GF-D8 (cell line): ENCODE data around the gene CLASP1.
"Not testable (repeated sequence)": the region's sequence is repeated elsewhere in the genome, so short reads cannot be mapped to it uniquely, and the experiment has no call there.

ENCODE experiments used
- DNase-seq: peaks from one replicate; lab custom pipeline; 2025; lab: John Stamatoyannopoulos, UW

The CLASP1 gene

GRCh38 chr2:121579309-121579708 lies 70.0 kb downstream of the CLASP1 start:
- DNase-seq, result no peak

GRCh38 chr2:121577381-121577780 lies 71.9 kb downstream of the CLASP1 start:
- DNase-seq, result peak; percentile 7

DNA sequence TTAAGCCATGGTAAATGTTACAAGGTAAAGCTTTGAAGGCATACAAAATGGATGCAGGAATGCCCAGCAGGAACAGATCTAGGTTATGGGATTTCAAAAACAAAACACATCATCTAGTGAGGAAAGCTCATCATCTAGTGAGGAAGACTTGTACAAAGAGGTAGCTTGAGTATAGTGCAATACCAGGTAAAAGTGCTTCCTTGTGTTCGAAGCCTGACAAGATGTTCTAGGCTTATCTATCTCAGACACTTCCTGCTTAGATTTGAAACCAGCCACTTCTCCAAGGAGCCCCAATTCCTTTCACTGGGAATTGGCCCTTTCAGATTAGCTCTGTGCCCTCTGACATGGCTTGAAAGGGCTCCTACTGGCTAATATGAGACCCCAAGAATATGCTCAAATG lies 73.0 kb downstream of the CLASP1 start:
- no peak for DNase-seq

- DNase-seq, result no peak
Measured at GRCh38 chr2:121575800-121576199, 73.5 kb downstream of the CLASP1 start.

DNA sequence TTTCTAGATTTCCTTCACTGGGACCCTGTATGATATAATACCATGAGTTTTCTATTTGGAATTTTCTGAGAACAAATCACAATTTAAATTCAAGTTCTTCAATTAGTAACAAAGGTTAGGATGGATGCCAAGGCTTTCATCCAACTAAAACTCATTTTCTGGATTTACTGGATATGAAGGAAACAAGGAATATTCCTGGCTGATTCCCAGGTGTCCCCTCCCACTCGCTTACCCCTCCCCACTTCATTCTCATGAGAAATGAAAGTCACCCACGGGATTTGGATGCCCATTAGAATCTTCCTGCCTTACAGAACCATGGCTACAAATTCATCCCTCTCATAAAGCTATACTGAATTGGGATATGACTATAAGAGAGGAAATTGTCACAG lies 78.6 kb downstream of the CLASP1 start:
- no peak for DNase-seq

DNA sequence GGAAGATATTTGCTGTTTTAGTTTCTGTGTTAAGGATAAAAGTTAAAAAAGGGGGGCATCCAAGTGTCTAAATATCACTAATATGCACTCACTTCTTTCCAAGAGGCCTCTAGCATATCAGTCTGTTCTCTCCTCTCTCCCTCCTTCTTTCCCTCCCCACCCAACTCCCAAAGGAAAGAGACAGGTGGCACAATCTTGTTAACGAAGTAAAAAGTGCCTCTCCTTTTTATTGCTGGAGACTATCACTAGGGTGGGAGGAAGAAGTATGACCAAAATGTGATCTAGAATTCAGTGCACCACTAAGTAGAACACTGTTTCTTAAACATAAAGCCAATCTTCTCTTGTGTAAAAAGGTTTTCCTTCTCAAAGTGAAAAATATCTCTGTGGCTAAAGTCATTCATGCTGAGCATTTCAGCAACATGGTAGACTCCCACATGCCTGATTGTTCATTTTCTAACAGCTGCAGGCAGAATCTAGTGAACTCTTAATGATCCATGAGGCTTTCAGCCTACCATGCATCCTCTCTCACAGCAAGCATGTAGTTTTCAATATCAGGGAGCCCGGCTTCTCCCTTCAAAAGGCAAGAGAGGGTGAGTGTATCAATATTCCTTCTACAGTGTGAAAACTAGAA lies 79.1 kb downstream of the CLASP1 start:
- no peak for DNase-seq

GRCh38 chr2:121567957-121568409 lies 81.3 kb downstream of the CLASP1 start:
- DNase-seq, result no peak

DNA sequence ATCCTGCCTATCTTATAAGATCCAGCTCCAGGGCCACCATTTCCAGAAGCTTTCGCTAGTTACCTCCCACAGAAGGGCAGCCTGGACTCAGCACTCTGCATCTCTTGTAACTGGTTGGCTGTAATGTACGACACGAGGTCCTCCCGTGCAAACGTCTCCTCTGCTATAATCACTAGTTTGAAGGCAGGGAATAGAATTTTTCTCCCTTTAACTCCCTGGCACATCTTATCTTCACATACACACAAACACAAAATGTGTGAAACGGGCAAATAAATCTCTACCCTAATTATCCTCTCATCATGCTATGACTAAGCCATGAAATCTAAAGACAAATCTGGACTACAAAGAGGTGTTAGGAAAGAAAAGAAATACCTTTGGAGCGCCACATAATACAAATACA lies 81.8 kb downstream of the CLASP1 start:
- DNase-seq, result no peak

- no peak for DNase-seq
Measured at GRCh38 chr2:121565389-121566250, 83.6 kb downstream of the CLASP1 start.

- no peak for DNase-seq
Measured at GRCh38 chr2:121564905-121565304, 84.4 kb downstream of the CLASP1 start.

DNA sequence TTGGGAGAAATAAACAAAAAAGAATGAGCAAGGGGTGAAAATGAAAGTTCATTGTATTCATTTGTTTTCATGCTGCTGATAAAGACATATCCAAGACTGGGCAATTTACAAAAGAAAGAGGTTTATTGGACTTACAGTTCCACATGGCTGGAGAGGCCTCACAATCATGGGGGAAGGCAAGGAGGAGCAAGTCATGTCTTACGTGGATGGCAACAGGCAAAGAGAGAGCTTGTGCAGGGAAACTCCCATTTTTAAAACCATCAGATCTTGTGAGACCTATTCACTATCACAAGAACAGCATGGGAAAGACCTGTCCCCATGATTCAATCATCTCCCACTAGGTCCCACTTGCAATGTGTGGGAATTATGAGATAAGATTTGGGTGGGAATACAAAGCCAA lies 85.5 kb downstream of the CLASP1 start:
- not testable (repeated sequence) for DNase-seq

DNA sequence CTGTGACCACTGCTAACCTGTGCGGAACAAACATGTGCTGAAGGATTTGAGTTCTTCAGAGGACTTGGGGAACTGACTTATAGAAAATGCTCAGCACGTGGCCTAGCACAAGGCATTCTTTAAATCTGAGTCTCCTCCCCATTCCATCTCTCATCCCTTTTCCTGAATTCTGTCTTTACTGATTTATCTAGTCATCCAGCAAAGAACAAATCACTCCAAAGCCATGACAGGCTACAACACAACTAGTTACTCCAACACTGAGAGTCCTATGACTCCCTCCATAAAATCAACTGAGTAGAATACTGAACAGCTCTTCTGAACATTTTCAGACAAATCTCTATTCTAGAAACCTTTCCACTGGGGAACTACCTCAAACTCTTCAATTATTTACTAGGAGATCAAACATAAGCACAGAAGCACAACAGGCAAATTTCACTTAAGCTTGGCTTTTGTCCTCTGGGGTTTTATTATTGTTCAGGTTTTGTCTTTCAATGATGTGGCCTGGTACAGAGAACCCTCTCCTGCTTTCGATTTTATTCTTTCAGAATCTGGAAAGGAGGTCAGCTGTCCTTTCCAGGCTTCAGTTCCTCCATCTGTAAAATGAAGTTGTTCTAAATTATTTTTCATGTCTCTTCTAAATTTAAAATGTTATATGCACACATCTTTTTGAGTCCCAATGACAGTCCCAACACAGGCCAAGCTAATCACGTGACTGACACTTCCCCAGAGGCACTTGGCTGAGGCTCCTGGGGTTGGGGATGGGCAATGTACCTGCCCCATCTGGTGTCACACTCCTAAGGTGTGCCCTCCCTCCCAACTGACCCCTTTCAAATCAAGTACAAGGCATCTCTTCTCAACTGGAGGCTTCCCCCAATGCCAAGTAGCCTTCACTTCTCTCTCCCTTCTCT lies 86.7 kb downstream of the CLASP1 start:
- no peak for DNase-seq

- DNase-seq, result no peak
Measured at GRCh38 chr2:121561617-121562268, 87.5 kb downstream of the CLASP1 start.

- no peak for DNase-seq
Measured at GRCh38 chr2:121558329-121558728, 90.9 kb downstream of the CLASP1 start.

GRCh38 chr2:121555008-121555407 lies 94.3 kb downstream of the CLASP1 start:
- DNase-seq, result no peak

- DNase-seq, result not testable (repeated sequence)
Measured at GRCh38 chr2:121552477-121553180, 96.6 kb downstream of the CLASP1 start.

DNA sequence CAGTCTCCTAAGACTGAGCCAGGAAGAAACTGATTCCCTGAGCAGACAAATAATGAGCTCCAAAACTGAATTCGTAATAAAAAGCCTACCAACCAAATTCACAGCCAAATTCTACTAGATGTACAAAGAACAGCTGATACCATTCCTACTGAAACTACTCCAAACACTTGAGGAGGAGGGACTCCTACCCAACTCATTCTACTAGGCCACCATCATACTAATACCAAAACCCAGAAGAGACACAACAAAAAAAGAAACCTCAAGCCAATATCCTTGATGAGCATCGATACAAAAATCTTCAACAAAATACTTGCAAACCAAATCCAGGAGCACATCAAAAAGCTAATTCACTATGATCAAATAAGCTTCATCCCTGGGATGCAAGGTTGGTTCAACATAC lies 98.6 kb downstream of the CLASP1 start:
- no peak for DNase-seq

GRCh38 chr2:121547646-121548045 lies 101.6 kb downstream of the CLASP1 start:
- DNase-seq, result no peak

DNA sequence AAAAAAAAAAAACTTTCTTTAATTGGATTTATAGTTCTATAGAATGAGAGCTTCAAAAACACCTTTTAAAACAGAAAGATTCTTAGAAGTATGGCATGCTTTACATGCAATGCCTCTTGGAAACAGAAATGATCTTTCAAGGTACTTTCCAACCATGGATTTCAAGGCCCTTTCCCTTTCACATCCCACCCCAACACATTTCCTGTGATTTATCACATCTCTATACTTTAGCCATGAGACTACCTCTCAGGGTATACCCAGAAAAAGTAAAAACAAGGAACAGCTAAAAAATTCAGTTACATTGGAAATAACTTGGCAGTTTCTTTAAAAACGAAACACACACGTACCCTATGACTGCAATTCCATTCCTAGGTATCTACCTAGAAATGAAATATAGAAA lies 103.3 kb downstream of the CLASP1 start:
- no peak for DNase-seq

DNA sequence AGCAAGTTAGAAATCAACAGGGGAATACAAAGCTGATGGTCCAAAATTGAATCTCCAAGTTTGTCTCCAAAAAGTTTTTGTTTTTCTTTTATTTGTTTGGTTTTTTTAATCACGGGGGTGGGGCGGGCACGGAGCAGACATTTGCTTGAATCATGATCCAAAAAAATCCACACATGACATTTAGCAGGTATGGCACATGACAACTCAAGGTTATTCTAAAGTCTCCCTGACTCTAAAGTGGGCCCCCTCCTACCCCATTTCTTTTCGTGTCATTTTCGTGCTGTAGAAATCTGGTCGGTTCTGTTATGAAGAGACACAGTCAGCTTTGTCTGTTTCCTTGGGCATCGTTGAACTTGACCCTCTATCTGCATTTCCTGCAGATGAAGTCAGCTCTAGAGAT lies 104.0 kb downstream of the CLASP1 start:
- no peak for DNase-seq

DNA sequence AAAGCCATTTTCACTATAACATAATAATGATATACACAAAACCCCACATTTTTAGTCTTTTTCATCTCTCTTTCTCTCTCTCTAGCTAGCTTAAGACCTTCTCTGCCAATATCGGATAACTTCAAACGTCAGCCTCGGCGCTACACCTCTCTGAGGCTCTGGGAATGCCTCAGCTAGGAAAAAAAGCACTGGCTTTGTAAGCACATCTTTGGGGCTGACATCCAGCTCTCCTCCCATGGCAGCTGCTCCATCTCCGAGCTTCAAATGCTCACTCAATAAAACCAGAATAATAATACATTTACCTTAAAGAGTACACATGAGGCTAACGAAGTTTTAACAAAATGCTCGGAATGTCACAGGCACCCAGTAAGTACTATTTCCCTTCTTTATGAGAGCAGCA lies 107.8 kb downstream of the CLASP1 start:
- DNase-seq, result no peak
